Lung (tissue), 12 donors: ENCODE measurements around the gene ADCYAP1R1. TPM values are rescaled to one million over a fixed set of nuclear protein-coding genes. Genes with fewer than 3 reads are reported as not detected.

Experiments used
- ATAC-seq: fragments of 200-7000 bp; cut with Tn5 transposase; one replicate; pipeline ENCODE4 v1.9.1; 2020; ENCODE audit warnings: moderate number of reproducible peaks; ENCODE audit not compliant: insufficient read depth, low FRiP score
- DNase-seq, 3 donors: peaks; one replicate each; pipeline ENCODE4 v3.0.0-alpha.2; 2013 to 2017
- H3K27ac ChIP-seq, 2 donors: one replicate each; pipeline ENCODE4 v1.5.1; 2013; ENCODE audit warnings: mild to moderate bottlenecking in 2 of 2, moderate library complexity in 2 of 2, control low read depth in 1 of 2, inconsistent platforms in 1 of 2, low read depth in 1 of 2, low read length in 1 of 2
- H3K27me3 ChIP-seq, 3 donors: one replicate each; pipeline ENCODE4 v1.5.1; 2013; ENCODE audit warnings: low read length in 2 of 3; ENCODE audit not compliant: control insufficient read depth in 3 of 3, insufficient read depth in 3 of 3
- H3K36me3 ChIP-seq, 4 donors: one replicate each; pipeline ENCODE4 v1.5.1; 2013; ENCODE audit warnings: low read length in 4 of 4, mild to moderate bottlenecking in 1 of 4, moderate library complexity in 1 of 4; ENCODE audit not compliant: control insufficient read depth in 4 of 4, insufficient read depth in 4 of 4
- H3K4me1 ChIP-seq, 5 donors: one replicate each; pipeline ENCODE4 v1.5.1; 2013; ENCODE audit warnings: low read length in 5 of 5, mild to moderate bottlenecking in 2 of 5, moderate library complexity in 1 of 5; ENCODE audit not compliant: control insufficient read depth in 5 of 5, insufficient read depth in 5 of 5
- H3K4me3 ChIP-seq: one replicate; pipeline ENCODE4 v1.5.1; 2013; ENCODE audit warnings: mild to moderate bottlenecking, control low read depth, moderate library complexity
- H3K9ac ChIP-seq, 2 donors: one replicate each; pipeline ENCODE4 v1.5.1; 2013; ENCODE audit warnings: low read length in 2 of 2, control low read depth in 1 of 2; ENCODE audit not compliant: insufficient read depth in 1 of 2
- H3K9me3 ChIP-seq, 4 donors: one replicate each; pipeline ENCODE4 v1.5.1; 2013; ENCODE audit warnings: low read length in 3 of 4, mild to moderate bottlenecking in 1 of 4, moderate library complexity in 1 of 4; ENCODE audit not compliant: control insufficient read depth in 4 of 4, insufficient read depth in 3 of 4
- CTCF ChIP-seq: IDR thresholded peaks from 2 replicates; pipeline ENCODE4 v1.5.1; 2012; ENCODE audit warnings: mild to moderate bottlenecking; ENCODE audit errors: control extremely low read depth, extremely low read depth
- WGBS, 2 donors: extraction: QIAGEN DNeasy Blood & Tissue Kit; methylation state at CpG; one replicate each; pipeline ENCODE4 v1.1.7; 2013; 5-methylcytosine and 5-hydroxymethylcytosine counted together
- polyA plus RNA-seq, 2 donors: library from polyadenylated mRNA; stranded (reverse); fragments of 200-250 nt; gene quantifications; one replicate each; pipeline ENCODE4 v1.2.1, GENCODE V29; 2013
- total RNA-seq, 2 donors: library from RNA; depleted of rRNA in 1 of 2; stranded (reverse); fragments of >200 nt in 1 of 2; gene quantifications; one replicate each; pipeline ENCODE4 v1.2.1, GENCODE V29; 2014 to 2021
- donor health status: control.
- donor health status: control.
- donor health status: Bipolar disorder and iron deficiency.
- donor health status: healthy.
- donor health status: DM: yes; HTN: yes; CAD: no.

Gene ADCYAP1R1
- total and polyA plus RNA-seq, 4 donors, result 0.14 to 1.00 (median 0.39) TPM

DNA sequence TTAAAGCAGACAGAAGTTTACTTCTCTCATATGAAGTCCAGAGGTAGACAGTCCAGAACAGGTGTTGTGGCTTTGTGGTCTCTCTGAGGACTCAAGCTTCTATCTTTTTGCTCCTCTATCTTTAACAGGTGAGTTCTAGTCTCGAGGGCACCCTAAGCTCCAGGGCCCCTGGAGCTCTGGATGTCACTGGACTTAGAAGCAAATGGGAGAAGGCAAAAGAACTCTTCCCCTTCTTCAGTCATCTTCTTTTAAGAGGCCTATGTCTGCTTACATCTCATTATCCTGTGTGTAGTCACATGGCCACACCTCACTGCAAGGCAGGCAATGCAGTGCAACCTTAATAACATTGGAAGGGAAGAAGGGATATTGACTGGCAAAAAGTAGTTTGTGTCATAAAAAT, 61.6 kb downstream of the ADCYAP1R1 start:
- WGBS, 2 donors, result 37 to 58% methylated on average over 1 of the region's 1 CpG
- no peak for DNase-seq

GRCh38 chr7:31114593-31115343, 62.7 kb downstream of the ADCYAP1R1 start:
- ATAC-seq (no peak), DNase-seq (peak; percentile 45 to 73 (median 46))
- Histone ChIP-seq H3K4me1 (no peaks in the 10 kb centered on the region), H3K9ac (no peak overlapping the region), H3K4me3 (no peak overlapping the region), H3K9me3 (no peaks in the 10 kb centered on the region), H3K27me3 (peaks cover 0 to 2% (median 0%) of the 10 kb centered on the region in 3 donors), H3K27ac (no peak overlapping the region), H3K36me3 (no peaks in the 10 kb centered on the region)
- TF ChIP-seq CTCF, result no peak
- WGBS, 2 donors, result 81 to 94% methylated on average over 1 of the region's 1 CpG

More for the DNA sequence above, 61.6 kb downstream of the ADCYAP1R1 start:
- no peak overlapping the region for H3K27ac ChIP-seq
- no peak for ATAC-seq
- no peak overlapping the region for H3K4me3 ChIP-seq
- no peak for TF ChIP-seq CTCF
- H3K4me1 ChIP-seq, result no peaks in the 10 kb centered on the region
- H3K36me3 ChIP-seq, result no peaks in the 10 kb centered on the region
- peaks cover 0 to 2% (median 0%) of the 10 kb centered on the region in 3 donors for H3K27me3 ChIP-seq
- no peak overlapping the region for H3K9ac ChIP-seq
- no peaks in the 10 kb centered on the region for H3K9me3 ChIP-seq

DNA sequence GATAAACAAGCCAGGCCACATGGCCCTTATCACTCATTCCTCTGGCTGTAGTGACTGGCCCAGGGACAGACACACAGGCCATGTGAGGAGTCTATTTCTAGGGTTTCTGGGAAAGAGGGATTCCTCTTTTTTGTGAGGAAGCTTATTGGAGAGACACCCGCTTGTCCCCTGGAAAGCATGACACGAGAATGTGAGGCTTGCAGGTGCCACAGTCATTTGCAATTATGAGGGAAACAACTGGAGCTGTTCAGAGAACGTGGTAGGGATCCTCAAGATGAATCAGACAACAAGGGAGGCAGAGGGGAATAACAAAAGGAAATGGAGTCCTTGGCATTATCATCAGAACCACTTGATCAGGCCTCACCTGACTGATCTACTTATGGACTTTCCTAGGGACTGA, 64.5 kb downstream of the ADCYAP1R1 start:
- Histone ChIP-seq H3K9me3 (no peaks in the 10 kb centered on the region), H3K27ac (no peak overlapping the region)
- WGBS, 2 donors, result 57 to 71% methylated on average over 3 of the region's 3 CpGs

More for the DNA sequence above, 64.5 kb downstream of the ADCYAP1R1 start:
- H3K4me3 ChIP-seq, result no peak overlapping the region
- DNase-seq, result no peak
- peaks cover 0 to 2% (median 0%) of the 10 kb centered on the region in 3 donors for H3K27me3 ChIP-seq
- no peak for TF ChIP-seq CTCF
- no peak overlapping the region for H3K9ac ChIP-seq
- no peaks in the 10 kb centered on the region for H3K36me3 ChIP-seq
- no peak for ATAC-seq
- H3K4me1 ChIP-seq, result no peaks in the 10 kb centered on the region
